NCI-H2107 treated with DMSO at 0.1 percent for 48 hours (cell line): ENCODE results near the gene MARK2.

Experiments
- DNase-seq: peaks from one replicate; lab custom pipeline; 2025; ENCODE audit not compliant: unreplicated experiment; lab: John Stamatoyannopoulos, UW

The MARK2 gene

DNA sequence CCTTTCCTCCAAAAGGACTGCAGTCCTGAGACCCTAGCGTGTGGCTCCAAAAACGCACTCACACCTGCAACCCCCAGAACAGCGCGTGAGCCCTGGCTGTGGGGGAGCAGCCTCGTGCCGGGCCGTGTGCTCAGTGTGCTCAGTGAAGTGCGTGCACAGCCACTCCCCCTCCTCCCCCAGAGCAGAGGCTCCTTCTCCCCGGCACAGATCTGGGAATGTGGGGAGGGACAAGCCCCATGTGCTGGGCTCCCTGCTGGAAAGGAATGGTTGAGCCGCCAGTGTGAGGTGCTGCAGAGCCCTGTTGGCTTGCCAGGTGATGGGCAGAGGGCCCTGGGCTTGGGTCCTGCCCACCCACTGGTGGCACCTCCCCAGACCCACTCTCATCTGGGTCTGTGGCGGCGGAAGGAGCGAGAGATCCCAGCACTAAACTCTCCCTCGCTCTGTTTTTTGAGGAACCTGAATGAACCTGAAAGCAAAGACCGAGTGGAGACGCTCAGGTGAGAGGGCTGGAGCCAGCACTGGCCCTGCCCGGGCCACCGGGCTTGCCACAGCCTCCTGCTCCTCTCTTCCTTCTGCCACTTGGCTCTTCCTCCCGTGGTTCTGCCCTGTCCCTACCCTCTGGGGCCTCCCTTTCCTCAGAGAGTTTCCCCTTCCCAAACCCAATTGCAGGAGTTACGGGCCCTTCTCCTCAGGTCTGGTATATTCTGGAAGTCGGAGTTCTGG is 69.1 kb downstream of the MARK2 start:
- DNase-seq: no peak

DNA sequence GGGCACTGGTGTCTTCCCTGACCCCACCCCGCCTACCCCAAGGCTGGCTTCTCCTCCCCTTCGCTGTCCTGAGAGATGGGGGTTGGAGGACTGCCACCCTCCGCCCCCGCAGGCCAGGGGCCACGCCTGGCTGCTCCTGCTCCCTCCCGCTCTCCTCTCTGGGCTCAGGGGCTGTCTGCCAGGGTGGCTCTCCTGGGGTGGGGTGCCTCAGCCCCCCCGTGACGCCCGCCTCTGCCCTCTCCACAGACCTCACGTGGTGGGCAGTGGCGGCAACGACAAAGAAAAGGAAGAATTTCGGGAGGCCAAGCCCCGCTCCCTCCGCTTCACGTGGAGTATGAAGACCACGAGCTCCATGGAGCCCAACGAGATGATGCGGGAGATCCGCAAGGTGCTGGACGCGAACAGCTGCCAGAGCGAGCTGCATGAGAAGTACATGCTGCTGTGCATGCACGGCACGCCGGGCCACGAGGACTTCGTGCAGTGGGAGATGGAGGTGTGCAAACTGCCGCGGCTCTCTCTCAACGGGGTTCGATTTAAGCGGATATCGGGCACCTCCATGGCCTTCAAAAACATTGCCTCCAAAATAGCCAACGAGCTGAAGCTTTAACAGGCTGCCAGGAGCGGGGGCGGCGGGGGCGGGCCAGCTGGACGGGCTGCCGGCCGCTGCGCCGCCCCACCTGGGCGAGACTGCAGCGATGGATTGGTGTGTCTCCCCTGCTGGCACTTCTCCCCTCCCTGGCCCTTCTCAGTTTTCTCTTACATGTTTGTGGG is 69.9 kb downstream of the MARK2 start:
- DNase-seq: no peak

DNA sequence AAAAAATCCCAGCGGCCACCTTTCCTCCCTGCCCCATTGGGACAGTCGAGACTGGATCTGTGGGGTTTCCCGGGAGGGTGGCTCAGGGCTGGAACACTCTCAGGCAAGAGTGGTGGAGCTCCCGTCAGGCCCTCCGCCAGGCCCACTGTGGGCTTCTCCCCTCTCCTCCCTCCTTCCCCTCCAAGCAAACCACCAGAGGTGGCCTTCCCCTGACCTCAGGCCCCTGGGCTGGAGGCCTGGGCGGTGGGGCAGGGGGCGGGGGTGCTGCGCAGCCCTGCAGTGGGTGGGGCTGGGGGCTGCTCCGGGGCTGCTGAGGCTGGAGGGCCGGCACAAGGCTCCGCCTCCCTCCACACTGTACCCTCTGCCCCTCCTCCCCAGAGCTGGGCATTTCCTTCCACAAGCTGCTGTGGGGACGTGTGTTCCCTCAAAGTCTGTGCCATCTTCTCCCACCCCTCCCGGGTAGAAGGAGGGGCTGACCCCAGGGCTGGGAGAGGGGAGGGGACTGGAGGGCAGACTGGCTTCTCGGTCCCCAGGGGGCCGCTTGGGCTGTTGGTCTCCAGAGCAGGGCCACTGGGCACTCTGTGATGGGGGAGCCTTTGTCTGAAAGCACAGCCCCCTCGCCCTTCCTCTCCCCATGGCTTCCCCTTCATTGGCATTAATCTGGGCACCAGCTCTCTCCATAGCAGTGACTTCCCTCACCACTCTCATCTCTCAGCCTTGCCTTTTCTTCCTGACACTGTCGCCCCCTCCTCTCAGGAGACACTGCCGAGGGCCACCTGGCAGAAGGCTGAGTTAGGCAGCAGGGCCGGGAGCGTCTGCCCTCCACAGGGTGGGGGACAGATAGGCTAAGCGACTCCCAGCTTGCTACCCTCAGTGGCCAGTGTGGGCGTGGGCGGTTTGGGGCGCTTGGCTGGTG is 70.9 kb downstream of the MARK2 start:
- DNase-seq: no peak

DNA sequence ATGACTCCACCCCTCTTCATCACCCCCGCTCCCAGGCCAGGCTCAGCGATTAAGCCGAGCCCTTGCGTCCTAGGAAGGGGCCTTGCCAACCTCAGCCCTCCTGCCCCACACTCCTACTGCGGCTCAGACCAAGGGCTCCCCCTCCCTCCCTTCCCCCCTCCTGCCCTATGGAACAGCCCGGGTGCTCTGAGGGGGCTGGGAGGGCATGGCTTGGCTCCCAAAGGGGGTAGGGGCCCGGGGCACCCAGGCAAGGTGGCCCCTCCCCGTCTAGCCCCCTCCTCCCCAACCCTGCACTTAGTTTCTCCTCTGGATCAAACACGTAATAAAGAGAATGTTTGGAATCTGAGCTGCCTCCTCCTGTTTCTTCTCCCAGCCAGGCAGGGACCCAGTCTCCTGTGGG is 71.8 kb downstream of the MARK2 start:
- DNase-seq: no peak

DNA sequence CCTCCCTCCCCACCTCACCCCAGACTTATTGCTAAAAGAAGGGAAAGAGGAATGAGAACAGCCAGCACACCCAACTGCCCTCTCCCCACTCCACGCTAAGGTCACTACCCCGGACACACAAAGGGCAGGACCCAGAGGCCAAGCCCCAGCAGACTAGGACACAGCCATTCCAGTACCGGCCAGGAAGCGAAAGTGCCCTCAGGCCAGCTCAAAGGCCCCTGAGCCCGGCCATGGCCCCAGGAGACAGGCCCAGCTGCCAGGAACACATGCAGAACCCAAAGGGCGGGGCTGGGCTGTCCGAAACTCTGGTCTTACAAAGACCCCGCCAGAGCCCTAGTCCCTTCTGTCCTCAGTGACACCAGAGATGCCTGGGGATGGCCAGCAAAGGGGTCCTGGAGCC is 72.5 kb downstream of the MARK2 start:
- DNase-seq: no peak

DNA sequence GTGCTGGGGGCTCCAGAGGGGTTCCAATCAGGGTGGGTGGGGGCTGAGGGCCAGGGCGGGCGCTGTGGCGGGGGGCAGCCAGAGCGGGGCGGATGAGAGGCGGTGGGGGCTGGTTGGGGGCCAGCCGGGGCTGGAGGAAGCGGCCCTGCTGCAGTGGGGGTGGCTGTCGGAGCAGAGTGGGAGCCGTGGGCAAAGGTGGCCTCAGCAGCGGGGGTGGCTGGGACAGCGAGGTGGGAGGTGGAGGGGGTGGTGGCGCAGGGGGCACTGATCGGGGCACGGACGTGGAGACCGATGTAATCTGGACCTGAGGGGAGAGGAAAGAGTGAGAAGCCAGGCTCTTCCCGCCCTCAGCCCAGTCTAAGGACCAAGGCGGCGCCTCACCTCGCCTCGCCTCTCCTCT is 73.0 kb downstream of the MARK2 start:
- no peak for DNase-seq

DNA sequence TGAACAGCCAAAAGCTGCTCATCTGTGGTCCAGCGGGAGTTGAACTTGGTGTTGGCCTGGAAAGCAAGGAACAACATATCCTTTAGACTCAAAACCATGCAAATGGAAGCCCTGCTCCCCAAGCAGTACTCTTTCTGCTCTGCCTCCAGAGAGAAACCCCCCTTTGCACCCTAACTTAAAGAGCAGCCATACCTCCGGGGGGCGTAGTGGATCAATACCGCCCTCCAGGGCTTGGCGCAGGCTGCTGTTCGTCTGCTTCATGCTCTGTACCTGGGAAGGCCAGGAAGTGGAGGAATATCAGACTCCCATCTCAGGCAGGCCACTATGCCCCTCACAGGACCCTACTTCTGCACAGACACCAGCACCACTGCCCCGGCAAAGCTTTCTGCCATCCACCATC is 73.8 kb downstream of the MARK2 start:
- no peak for DNase-seq

DNA sequence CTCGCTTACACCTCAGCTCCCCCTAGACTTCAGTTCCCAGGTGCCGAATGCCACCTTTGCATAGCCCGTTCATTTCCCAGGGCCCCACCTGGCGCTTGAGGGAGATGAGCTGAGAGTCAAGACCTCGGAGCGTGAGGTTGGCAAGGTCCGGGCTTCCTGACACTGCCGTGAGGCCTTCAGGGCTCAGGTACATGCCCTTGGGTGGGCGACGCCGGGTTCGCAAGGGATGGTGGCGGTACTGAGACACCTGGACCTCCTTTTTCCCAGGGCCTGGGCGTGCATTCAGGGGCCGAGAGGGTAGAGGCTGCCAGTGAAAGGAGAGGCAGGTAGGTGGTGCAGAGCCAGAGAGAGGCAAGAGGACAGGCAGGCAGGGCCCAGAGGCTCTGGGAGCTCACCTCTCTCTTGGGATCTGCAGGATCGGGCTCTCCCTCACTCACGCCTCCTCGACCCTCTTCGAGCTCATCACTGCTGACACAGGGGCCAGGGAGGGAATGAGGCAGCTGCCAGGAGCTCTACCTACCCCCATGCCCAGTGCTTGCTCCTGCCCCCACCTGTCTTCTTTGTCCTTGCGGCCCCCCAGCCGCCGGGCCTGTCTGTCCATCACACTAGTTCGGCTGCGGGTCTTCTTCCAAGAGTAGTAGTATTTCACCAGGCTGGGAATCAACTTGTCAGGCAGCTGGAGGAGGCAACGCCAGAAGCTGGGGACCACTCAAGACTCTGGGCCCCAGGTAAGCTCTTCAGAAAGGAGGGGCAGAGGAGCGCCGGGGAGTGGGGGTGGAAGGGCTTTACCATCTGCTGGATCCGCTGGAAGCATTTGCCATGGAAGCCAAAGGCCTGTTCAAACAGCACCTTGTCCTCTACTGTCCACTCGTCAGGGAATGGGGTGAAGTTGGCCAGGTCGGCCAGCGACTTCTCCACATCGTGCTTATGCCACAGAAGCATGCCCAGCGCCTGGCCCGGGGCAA is 75.2 kb downstream of the MARK2 start:
- no peak for DNase-seq

DNA sequence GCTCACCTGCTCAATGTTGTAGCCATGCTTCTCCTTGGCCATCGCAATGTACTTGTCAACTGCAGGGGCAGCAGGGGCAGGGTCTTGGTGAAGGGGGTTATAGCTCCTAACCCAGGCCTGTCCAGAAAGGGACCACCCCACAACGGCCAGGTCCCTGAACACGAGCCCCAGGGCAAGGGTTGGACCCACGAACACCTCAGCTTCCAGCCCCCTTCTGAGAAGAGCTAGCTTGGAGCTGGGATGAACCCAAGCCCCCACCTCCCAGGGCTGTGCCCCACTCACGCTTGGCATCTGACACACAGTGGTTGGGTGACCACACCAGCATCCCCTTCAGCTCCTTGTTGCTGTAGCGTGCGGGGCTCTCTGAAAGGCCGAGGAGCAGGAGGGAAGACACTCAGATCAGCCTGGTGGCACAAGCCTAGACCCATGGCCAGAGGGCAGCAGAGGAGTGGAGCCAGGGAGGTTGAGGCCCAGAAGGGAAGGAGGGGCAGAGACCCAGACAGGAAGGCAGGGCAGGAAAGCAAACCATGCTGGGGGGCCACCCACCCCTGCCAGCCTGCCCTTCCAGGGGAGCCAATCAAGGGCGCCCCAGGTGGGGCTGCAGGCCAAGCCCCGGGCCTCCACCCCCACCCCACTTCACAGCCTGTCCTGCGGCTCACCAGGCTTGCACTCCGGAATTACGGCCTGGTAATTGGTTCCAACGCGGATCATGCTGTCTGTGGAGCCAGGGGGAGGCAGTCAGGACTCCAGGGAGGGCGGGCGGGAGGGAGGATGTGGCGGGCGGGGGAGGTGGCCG is 76.2 kb downstream of the MARK2 start:
- DNase-seq: no peak

DNA sequence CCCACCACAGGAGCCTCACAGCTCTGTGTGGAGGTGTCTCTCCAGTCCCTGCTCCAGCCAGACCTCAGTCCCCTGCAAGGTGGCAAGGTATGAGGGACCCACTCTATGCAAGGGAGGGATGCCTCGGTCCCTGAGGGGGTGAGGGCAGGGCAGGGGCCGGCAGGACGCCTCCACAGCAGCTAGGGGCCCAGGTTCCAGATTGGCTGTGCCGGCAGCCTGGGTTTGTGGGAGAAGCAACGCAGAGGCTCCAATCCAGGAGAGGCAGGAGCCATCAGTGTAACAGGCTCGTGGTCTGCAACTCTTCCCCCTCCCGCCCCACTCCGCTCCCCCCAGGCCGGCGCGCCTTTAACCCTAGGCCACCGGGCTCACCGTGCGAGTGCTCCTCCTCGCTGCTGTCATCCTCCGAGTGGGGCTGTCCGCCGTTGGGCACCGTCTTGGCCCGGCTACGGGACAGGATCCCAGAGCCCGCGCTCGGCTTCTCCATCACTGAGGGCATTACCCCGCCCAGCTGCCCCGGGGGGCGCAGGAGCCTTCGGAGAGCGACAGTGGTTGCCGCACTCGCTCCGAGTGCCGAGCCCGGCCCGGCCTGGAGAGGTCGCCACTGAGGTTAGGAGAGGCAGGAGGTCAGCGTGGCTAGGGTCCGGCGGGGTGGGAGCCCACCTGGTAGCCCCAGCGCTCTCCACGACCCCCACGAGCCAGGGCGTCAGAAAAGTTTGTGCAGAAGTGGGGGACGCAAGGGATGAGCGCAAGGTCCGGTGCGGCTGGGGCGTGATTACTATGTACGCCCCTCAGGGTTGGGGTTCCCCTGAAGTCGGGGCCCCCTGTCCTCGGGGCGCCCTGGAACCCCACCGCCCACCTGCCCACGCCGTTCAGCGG is 77.3 kb downstream of the MARK2 start:
- DNase-seq: no peak

DNA sequence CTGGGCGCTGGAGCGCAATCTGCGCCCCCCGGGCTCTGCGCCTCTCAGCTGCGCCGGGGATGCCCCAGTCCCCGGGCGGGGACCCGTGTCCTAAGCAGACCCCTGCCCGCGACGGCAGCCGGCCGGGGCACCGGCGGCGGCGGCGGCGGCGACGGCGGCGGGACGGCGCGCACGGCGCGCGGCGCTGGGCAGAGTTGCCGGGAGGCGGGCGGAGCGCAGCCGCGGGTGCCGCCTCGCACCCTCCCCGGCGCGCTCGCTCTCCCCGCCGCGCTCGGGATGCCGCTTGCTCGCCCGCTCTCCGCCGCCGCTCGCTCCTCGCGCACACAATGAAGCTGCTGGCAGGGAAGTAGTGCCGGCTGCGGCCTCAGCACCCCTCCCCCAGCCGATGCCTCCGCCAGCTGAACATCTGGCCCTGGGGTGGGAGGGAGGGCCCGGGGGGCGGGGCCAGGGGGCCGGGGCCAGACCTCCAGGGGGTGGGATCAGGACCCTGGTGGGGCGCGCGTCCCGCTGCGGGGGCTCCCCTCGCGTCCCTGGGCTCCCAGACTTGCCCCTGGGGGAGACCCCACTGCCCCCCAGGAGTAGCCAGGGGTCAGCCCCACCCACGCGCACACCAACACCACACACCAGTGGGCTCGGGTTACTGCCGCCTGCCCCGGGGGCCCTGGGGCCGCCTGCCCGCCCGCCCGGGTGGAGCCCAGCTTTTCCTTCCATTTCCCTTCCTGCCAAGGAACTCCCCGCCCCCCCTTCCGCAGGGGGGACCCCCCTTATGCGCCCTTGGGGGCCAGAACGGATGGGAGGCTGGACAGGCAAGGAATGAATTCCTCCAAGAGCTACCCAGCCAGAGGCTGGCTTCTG is 78.2 kb downstream of the MARK2 start, which contains the start of gene RCOR2:
RCOR2 (minus strand) TSS at position 328 of the 855 bp plus-strand sequence. CDS start 708 bp downstream, outside the sequence.
- peak; percentile 48 for DNase-seq

DNA sequence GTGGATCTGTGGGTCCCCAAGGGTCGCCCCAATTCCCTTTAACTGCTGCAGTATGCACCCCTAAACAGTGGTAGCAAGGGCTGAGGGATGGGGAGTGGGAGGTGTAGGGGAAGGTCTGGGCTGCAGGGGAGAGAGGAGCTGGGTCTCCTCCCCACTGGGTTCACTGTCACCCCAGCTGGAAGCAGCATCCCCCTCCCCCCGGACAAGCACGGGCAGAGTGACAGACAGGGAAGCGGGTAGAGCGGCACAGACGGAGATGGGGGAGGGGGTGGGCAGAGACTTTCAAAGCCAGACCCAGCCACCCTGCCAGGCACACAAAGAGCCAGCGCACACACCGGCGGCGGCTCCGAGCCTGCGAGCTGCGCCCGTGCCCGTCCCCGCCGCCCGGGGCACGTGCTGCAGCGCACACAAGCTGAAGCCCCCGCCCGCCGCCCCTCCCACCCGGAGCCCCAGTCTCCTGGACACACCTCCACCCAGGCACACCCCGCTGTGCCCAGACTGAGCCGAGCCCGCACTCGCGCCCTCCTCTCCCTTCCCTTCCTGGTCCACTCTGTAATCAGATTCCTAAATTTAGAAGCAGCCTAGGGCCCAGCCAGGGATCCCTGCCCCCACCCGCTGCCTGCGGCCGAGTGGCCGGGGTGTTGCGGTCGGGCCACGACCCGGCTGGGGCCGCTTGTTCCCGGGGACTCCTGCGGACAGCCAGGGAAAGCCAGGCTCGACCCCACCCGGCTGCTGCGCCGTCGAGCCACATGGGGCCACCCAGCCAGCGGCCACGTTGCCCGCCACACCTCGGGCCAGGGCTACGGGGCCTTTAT is 79.0 kb downstream of the MARK2 start:
- peak; percentile 65 for DNase-seq

DNA sequence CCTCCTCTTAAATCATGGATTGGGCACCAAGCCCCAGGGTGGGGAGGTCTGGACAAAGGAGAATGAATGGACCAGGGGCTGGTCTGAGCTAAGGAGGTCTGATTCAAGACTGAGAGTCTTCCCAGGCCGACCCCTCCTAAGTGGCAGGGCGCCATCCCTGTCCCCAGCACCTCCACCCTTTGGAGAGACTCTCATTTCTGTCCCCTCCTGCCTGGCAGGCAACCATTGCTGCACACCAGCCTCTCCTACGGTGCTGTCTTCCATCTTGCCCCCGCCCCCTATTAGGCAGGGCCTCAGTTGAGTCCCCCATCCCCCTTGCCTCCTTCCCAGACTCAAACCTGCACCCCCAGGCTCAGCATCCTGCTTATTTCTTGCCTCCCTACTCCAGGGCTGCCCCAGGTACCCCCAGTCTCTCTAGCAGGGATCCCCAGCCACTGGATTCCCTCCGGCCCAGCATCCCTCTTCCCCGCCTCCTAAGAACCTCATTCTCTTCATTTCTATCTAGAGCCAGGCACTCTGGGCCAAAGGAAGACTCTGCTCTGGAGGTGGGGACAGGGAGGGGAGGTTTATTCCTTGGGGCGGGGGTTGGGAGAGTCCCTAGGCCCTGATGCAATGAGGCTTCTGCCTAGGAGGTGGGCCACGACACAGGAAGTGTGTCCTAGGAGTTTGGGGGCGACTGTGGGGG is 79.7 kb downstream of the MARK2 start:
- DNase-seq: no peak

DNA sequence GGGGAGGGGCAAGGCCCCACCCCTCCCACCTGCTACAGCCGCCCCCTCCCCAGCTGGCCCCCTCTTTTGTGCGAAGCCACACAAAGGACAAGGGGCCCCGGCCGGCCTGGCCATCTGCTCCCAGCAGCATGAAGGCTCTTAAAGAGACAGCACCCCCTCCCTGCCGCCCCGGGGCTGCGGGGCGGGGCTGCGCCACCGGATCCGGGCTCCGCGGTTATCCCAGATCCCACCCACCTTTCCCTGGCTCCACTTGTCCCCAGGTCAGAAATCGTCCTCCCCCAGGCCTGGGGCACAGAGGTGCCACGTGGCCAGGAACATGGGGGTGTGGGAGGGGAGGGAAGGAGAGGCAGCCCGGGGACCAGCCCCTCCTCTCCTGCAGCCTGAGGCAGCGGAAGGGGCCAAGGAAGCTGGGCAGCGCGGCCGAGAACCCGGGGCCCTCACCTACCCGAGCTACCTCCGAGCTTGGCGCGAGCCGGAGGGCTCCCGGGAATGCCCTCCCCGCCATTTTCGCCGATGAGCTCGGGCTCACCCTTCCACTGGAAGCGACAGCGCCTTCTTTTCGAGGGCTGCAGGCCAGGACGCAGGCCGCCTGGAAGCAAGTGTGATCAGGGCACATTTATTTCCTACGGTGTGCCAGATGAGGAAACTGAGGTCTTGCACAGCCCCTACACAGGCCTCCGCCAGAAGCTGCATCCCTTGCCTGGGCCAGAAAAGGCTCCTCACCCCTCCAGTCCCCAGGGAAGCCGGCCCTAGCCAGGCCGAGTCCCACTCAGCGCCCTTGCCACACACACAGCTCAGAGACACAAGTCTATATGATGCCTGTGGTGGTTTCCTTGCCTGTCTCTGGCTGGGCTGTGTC is 80.6 kb downstream of the MARK2 start:
- no peak for DNase-seq
